Measurements from ENCODE around the gene FANK1.

DNA sequence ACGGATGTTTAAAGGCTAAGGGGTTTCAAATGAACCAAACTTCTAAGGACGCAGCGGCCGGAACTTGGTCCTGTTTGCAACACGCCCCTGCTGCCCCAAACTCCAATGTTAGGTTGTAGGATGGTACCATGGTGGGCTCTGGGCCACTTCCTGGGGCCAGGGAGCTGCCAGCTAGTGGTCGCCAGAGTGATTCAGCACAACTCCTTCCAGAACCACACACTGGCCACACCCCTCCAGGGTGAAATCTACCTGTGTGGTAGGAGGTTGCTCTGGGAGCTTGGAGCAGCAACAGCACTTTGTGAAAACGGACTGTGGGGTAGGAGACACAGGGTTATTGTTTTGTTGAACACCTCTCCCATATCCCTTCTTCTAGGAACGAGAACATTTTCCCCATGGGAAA lies 161.1 kb downstream of the FANK1 start:
- TF ChIP-seq TARDBP (IDR thresholded peaks at IDR 0.05) (no peak), ELF4 (IDR thresholded peaks at IDR 0.05) (no peak), FOXM1 (IDR thresholded peaks at IDR 0.05; ENCODE audit: borderline replicate concordance) (no peak), ARNT (IDR thresholded peaks at IDR 0.05) (no peak), CTBP1 (IDR thresholded peaks at IDR 0.05; ENCODE audit: borderline replicate concordance) (no peak)
- TF ChIP-seq, protein P1, sequence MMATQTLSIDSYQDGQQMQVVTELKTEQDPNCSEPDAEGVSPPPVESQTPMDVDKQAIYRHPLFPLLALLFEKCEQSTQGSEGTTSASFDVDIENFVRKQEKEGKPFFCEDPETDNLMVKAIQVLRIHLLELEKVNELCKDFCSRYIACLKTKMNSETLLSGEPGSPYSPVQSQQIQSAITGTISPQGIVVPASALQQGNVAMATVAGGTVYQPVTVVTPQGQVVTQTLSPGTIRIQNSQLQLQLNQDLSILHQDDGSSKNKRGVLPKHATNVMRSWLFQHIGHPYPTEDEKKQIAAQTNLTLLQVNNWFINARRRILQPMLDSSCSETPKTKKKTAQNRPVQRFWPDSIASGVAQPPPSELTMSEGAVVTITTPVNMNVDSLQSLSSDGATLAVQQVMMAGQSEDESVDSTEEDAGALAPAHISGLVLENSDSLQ (IDR thresholded peaks at IDR 0.05): no peak
